GM12892 (cell line): Measurements from ENCODE around the gene CEP112.

ENCODE experiments used
- POLR2A ChIP-seq: IDR thresholded peaks from 2 replicates; pipeline ENCODE4 v1.6.1; 2011; ENCODE audit warnings: low read depth, low read length, control low read depth
- POLR2AphosphoS5 ChIP-seq: IDR thresholded peaks from 2 replicates; pipeline ENCODE4 v1.6.1; 2011; ENCODE audit warnings: low read depth, low read length, control low read depth
- TAF1 ChIP-seq: IDR thresholded peaks from 2 replicates; pipeline ENCODE4 v1.6.1; 2011; ENCODE audit warnings: low read depth, mild to moderate bottlenecking, control low read depth, low read length, borderline replicate concordance

GRCh38 chr17:65690626-65691310, 501.2 kb downstream of the CEP112 start:
- TF ChIP-seq POLR2AphosphoS5 (no peak), TAF1 (no peak), POLR2A (no peak)
